Measurements from ENCODE around the gene BLMH.

GRCh38 chr17:30241051-30241450 is 50.7 kb downstream of the BLMH start:
- TF ChIP-seq EZH2 (IDR thresholded peaks at IDR 0.05; ENCODE audit: borderline replicate concordance, low read depth, low read length, poor library complexity, severe bottlenecking), result no peak
- TF ChIP-seq, protein P1, sequence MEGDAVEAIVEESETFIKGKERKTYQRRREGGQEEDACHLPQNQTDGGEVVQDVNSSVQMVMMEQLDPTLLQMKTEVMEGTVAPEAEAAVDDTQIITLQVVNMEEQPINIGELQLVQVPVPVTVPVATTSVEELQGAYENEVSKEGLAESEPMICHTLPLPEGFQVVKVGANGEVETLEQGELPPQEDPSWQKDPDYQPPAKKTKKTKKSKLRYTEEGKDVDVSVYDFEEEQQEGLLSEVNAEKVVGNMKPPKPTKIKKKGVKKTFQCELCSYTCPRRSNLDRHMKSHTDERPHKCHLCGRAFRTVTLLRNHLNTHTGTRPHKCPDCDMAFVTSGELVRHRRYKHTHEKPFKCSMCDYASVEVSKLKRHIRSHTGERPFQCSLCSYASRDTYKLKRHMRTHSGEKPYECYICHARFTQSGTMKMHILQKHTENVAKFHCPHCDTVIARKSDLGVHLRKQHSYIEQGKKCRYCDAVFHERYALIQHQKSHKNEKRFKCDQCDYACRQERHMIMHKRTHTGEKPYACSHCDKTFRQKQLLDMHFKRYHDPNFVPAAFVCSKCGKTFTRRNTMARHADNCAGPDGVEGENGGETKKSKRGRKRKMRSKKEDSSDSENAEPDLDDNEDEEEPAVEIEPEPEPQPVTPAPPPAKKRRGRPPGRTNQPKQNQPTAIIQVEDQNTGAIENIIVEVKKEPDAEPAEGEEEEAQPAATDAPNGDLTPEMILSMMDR (conservative IDR thresholded peaks at IDR 0.05; ENCODE audit: low read depth, low read length), result no peak

Data from A673 (cell line).